Activated T-helper 1 cell treated with Interleukin-2 at 50 U/mL for 16 hours (primary cell): ENCODE data around the gene LRRC41.
"Not testable (repeated sequence)": the region's sequence is repeated elsewhere in the genome, so short reads cannot be mapped to it uniquely, and the experiment has no call there.

Experiments used
- DNase-seq: peaks from one replicate; pipeline ENCODE4 v3.0.0-alpha.2; 2020; ENCODE audit warnings: low read depth

Gene LRRC41

DNA sequence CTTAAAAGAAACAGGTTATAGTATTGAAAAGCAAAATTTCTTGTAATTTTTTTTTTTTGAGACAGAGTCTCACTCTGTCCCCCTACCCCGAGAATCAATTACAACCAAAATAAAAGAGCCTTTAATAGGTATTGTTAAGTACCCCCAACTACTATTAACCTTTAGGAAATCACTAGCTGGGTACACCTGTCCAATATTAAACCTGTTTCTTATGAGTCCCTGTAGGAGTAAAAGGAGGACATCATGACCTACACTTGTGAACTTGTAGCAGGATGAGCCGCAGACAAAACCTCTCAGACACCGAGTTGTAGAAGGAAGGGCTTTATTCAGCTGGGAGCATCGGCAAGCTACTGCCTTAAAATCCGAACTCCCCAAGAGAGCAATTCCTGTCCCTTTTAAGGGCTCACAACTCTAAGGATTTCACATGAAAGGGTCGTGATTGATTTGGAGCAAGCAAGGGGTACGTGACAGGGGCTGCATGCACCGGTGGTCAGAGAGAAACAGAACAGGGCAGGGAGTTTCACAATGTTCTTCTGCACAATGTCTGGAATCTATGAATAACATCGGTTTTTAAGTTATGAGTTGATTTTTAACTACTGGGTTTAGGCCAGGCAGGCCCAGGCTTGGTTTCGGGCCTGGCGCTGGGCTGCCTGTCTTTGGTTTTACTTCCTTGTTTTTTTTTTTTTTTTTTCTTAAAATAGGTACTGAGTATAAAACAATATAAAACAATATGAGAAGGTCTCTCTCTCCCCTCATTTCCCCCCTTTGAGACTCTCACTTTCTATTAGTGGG is 22.1 kb upstream of the LRRC41 start:
- not testable (repeated sequence) for DNase-seq

DNA sequence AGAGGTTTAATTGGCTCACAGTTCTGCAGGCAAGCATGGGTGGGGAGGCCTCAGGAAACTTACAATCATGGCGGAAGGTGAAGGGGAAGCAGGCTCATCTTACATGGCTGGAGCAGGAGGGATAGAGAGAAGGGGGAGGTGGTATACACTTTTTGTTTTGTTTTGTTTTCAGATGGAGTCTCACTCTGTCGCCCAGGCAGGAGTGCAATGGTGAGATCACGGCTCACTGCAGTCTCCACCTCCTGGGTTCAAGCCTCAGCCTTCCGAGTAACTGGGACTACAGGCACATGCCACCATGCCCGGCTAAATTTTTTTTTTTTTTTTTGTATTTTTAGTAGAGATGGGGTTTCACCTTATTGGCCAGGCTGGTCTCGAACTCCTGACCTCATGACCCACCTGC is 18.8 kb upstream of the LRRC41 start:
- DNase-seq, result not testable (repeated sequence)

DNA sequence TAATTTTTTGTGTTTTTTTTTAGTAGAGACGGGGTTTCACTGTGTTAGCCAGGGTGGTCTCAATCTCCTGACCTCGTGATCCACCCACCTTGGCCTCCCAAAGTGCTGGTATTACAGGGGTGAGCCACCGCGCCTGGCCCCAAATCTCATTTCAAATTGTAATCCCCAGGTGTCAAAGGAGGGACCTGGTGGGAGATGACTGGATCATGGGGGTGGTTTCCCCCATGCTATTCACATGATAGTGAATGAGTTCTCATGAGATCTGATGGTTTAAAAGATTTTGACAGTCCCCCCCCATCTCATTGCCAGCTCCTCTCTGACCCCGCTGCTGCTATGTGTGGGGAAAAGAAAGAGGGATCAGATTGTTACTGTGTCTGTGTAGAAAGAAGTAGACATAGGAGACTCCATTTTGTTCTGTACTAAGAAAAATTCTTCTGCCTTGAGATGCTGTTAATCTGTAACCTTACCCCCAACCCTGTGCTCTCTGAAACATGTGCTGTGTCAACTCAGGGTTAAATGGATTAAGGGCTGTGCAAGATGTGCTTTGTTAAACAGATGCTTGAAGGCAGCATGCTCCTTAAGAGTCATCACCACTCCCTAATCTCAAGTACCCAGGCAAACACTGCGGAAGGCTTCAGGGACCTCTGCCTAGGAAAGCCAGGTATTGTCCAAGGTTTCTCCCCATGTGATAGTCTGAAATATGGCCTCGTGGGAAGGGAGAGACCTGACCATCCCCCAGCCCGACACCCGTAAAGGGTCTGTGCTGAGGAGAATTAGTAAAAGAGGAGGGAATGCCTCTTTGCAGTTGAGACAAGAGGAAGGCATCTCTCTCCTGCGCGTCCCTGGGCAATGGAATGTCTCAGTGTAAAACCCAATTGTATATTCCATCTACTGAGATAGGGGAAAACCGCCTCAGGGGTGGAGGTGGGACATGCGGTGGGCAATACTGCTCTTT is 16.8 kb upstream of the LRRC41 start:
- DNase-seq, result not testable (repeated sequence)

DNA sequence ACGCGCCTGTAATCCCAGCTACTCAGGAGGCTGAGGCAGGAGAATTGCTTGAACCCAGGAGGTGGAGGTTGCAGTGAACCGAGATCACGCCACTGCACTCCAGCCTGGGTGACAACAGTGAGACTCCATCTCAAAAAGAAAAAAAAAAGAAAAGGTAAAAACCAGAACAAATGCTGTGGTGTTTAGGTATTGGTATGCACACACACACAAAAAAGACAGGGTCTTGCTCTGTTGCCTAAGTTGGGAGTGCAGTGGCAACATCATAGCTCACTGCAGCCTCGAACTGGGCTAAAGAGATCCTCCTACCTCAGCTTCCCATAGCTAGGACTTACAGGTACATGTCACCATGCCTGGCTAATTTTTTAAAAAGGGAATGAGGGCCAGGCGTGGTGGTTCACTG is 15.9 kb upstream of the LRRC41 start:
- DNase-seq, result not testable (repeated sequence)

DNA sequence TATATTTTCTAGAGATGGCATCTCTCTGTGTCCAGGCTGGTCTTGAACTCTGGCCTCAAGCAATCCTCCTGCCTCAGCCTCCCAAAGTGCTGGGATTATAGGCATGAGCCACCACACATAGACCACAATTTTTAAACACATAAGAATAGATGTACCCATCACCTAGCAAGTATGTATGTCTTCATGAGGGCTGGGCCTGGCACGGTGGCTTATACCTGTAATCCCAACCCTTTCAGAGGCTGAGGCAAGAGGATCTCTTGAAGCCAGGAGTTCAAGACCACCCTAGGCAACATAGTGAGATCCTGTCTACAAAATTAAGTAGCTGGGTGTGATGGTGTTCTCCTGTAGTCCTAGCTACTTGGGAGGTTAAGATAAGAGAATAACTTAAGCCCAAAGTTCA is 13.9 kb upstream of the LRRC41 start:
- DNase-seq, result no peak

DNA sequence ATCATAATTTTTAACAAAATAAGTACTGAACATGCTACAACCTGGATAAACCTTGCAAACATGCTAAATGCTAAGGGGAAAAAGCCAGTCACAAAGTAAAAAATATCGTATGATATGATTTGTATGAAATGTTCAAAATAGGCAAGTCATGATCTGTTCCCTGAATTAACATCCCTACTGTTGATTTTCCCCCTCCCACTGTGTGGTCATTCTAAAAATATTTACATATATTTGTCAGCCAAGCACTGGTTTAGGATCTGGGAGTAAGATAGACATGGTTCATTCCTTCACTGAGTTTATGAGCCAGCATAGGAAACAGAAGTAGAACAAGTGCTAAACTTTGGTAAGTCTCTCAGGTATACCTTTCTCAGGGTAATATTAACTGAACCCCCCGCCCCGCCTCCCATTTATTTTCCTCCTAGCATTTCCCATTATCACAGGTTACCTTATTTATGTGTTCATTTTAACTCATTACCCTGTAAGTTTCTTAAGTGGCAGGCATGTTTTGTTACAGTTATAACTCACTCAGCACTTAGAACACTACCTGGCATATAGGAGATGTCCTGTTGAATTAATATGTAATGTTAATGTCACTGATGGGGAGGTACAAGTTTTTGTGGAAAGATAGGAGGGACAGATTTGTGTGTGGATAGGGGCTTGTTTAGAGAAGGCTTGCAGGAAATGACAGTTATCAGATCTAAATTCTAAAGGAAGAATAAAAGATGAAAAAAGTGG is 12.4 kb upstream of the LRRC41 start:
- DNase-seq, result no peak

DNA sequence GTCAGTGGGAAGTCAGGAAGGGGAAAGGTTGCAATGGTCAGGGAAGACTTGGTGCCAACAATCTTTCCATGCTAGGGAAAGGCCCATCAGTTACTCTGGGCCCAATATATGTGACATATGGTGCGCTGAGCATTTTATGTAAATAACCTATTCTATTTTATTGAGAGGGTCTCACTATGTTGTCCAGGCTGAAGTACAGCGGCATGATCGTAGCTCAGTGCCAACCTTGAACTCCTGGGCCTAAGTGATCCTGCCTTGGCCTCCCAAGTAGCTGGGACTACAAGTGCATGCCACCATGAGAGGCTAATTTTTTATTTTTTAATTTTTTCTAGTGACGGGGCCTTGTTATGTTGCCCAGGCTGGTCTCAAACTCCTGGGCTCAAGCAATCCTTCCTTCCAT is 6.9 kb upstream of the LRRC41 start:
- no peak for DNase-seq

DNA sequence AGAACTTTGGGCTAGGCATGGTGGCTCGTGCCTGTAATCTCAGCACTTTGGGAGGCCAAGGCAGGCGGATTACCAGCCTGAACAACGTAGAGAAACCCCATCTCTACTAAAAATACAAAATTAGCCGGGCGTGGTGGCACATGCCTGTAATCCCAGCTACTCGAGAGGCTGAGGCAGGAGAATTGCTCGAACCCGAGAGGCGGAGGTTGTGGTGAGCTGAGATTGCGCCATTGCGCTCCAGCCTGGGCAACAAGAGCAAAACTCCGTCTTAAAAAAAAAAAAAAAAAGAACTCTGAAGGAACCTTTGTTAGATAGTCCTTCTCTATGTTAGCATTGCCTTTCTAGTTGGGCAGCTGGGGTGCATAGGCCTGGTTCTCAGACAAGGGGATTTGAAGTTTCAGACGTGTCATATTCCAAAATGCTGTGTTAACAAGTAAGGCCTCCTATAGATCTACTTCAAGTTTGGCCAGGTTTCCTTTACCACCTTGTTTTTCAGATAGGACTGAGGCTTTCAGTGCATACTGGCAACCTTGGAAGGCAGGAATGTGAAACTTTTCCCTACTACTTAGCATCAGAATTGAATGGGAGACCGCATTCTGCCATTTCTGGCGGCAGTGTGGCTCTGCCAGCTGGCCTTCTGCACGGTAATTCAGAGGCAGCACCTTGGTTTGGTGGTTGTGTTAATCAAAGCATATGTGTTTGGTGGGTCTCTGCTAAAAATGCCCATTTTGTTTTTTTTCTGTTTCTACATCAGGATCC is 6.2 kb upstream of the LRRC41 start:
- no peak for DNase-seq

DNA sequence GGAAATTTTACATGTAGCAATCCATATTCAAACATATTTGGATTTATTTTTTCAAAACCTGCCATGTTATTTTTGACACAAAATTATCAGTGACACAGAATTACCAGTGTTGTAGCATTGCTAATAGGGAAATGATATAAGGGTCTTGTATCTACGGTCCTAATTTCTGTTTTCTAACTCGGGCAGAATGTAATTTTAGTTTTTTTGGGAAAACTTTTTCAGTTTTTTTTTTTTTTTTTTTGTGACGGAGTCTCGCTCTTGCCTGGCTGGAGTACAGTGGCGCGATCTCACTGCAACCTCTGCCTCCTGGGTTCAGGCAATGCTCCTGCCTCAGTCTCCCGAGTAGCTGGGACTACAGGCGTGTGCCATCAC is 2.7 kb upstream of the LRRC41 start:
- no peak for DNase-seq

DNA sequence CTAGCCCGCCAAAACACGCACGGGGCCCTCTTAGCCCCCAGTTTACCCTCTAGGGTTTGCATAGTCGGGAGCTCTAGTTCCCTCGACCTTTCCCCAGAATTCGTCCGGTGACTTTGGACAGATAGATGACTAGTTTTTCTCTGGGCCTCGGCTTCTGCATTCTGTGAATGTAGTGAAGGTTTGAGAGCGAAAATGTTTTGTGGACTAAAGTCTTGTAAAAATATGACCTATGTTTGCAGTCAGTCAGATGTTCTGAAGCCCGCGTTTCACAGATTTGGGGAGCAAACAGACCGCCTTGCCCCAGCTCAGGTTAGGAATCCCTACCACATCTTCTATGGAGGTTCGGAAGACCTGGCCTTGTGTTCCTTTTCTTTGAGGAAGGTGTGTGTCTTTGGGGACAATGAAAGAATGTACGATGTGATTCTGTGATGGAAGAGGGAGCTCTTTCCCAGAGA is 483 bp upstream of the LRRC41 start:
- no peak for DNase-seq

DNA sequence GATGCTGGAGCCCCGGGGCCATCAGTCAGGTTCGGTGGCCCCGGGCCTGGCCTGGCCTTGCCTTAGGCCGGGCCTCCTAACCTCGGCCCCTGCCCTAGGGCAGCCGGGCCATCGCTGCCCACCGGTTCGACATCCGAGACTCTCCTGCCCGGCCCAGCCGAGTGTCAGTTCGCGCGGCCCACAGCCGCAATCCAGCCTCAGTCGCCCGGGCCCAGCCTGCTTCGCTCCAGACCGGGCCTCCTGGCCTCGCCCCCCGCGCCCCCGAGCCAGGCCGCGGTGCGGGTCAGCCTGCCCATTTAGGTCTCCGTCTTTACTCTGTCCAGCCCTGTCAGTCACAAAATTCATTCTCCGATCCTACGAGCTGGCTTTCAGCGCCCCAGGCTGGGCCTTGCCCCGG is 777 bp downstream of the LRRC41 start:
- no peak for DNase-seq

DNA sequence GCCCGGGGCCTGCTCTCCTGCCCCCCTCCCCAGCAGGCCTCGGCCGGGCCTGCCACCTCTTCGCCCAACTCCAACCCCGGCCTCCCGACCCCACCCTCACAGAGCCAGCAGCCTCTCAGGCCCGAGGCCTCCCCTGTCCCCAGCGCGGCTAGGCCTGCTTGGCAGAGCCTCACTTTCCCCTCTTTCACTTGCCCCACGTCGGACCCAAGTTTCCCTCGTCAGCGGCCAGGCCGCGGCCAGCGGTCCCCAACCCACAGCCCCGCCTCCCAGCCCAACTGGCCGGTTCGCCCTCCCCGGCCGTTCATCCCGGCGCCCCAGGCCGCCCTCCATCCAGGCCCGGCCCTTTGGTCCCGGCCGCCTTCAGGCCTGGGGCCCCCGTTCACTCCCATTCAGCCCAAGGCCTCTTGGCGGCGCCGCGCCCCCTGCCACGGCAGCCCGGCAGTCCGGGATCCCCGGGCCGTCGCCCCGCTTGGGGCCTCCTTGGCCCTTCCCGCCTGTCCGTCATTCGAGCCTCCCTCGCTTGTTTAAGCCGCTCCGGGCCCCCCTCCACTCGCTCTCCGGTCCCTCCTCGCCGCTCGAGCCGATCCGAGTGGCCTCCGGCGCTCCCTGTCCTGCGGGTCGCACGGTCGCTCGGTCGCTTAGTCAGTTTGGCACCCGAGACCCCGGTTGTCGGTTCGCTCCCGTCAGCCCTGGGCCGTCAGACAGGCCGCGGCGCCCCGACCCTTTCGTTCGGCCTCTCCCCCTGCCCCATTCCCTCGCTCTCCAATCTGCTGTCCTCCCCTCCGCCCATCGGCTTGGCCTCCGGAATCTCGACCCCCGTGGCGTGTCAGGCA is 1.4 kb downstream of the LRRC41 start:
- DNase-seq, result peak; percentile 26

DNA sequence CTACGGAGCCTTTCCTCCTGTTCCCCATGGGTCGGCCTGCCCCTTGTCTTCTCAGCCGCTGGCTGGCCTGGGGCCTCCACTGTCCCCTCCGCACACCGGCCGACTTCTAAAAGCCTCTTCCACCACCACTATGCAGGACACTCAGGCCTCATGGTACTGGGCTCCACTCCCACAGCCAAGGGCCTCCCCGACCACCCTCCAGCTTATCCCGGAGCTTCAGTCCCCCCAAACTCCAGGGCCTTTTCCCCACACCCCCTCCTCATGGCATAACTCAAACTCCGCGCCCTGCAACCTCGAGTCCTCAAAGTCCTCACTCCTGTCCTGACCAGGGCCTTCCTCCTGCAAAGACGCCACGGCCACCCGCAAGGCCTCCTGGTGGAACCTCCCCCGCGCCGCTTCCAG is 2.0 kb downstream of the LRRC41 start:
- no peak for DNase-seq

DNA sequence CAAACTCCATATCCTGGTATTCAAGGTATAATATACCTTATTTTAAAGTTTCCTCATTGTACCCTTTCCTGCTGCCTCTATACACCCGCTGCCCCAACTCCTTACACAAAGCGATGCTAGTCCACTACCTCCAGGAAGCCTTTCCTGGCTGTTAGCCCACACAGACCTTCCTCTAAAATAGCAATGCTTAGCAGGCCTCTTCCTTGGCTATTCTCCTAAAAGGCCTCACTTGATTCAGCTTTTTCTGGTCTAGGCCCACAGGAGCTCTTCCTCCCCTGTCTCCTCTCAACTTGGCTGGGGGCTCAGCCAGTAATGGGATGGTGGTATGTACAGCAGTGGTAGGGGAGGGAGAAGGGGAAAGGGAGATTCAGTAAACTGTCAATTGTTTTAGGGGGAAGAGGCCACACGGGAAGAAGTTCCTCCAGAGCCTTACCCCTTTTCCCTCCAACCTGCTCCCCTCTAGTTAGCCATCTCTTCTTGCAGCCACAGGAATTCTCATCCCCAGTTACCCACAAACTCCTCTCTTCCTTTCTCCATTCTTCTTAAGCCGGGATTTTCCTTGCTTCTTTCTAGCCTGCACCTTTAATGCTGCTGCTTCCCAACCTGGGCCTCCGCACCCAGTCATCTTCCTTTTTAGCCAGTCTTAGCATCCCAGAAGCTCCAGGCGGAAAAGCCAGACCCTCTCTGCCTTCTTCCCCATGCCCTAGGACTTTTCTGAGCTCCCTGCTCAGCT is 2.6 kb downstream of the LRRC41 start:
- DNase-seq, result no peak

DNA sequence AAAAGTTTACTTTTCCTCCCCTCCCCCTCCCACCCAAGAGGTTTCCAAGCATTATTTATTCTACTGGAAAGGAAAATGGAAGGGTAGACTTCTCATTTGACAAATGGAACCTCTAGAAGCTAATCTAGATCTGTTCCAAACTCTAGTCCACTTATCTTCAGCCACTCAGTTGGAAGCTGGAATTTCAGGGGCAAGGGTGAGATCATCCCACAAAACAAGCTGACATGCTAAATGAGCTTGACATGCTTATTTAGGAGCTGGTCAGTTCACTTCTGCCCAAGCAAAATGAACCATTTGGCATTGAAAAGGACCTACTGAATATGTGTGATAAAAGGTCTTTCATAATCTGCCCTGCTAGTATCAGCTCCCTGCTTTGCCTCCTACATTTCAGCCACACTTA is 5.0 kb downstream of the LRRC41 start:
- DNase-seq, result no peak

DNA sequence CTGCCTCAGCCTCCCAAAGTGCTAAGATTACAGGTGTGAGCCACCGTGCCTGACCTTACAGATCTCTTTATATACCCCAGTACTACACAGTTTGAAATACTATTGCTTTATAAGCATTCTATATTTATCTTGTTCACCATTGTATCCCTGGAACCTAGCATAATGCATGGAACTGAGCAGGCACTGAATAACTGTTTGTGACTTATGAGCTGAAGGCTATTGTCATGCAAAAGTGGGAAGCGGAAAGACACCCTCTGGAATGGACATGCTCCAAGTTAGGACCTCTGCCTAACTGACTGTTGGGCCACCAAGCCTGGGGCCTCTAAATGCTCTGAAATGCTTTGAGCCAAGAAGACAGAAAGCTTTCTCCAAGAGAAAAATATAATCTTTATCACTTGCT is 8.1 kb downstream of the LRRC41 start:
- no peak for DNase-seq

DNA sequence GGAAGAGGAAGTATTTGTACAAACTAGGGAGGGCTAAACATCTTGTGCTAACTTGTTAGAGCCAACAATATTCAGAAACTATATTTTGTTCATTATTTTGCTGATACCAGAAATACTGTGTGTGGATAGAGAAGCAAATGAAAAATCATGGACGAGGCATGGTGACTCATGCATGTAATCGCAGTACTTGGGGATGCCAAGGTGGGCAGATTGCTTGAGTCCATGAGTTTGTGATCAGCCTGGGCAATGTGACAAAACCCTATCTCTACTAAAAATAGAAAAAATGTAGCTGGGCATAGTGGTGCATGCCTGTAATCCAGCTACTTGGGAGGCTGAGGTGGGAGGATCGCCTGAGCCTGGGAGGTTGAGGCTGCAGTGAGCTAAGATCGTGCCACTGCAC is 13.4 kb downstream of the LRRC41 start:
- DNase-seq, result no peak

DNA sequence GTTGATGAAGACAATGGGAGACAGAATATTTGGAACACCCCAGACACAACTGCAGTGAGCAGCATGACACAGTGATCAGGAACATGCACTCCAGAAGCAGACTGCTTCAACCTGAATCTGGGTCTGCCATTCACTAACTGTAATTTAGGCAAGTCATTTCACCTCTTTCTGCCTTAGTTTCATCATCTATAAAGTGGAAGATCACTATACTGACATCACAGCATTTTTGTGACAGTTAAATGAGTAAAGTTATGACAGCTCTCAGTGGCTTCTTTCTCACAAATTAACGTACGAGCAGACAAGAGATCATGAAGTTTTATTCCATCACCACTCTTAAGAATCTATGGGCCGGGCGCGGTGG is 14.3 kb downstream of the LRRC41 start:
- no peak for DNase-seq

DNA sequence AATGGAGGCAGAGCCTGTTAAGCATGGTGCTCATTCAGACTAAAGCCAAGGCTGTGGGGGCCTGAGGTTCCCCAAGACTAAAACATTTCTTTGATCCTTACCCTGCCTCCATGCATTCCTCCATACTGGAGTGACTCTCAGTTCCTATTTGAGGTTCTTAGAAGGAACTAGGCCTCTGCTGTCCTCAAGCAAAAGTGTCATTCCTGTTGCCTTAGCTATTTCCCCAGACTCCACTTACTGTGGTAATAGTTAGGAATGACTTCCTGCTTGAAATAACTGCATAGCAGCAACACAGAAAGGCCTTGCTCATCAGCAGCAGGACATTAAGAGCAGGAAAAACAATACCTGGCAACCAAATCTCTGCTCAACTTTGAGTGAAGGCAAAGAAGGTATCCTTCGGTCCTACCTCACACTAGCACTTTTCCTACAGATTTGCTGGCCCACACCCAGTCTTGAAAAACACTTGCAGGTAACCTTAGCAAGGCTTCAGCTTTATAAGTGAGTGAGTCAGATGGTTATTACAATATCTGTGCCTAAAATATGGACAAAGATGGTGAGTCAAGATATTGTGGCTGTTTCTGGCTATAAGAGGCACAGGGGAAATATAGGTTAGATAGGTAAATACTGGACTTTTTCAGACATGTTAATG is 14.8 kb downstream of the LRRC41 start:
- no peak for DNase-seq
